Measurements from ENCODE around the gene MMP21.

The MMP21 gene

GRCh38 chr10:125812128-125812750 is 36.6 kb upstream of the MMP21 start:
- no peaks in the 10 kb centered on the region for H3K4me1 ChIP-seq (ENCODE audit: low read length)
- no peak overlapping the region for H3K4me3 ChIP-seq (ENCODE audit: low read length)
- H4K20me1 ChIP-seq (ENCODE audit: insufficient read depth, low read length): no peaks in the 10 kb centered on the region
- no peak overlapping the region for H3K9ac ChIP-seq (ENCODE audit: low read length)
- H3K9me3 ChIP-seq (ENCODE audit: insufficient read depth, low read length): no peaks in the 10 kb centered on the region
- H3K27me3 ChIP-seq (ENCODE audit: low read depth, low read length): no peaks in the 10 kb centered on the region
- H2AFZ ChIP-seq (ENCODE audit: low read depth, low read length): no peak overlapping the region
- H3K4me2 ChIP-seq (ENCODE audit: low read length): no peak overlapping the region
- H3K79me2 ChIP-seq (ENCODE audit: low read length): no peaks in the 10 kb centered on the region
- TF ChIP-seq CTCF (IDR thresholded peaks at IDR 0.05; ENCODE audit: low read depth, low read length) (no peak), EZH2phosphoT487 (IDR thresholded peaks at IDR 0.05; ENCODE audit: low read depth) (no peak)
- no peak overlapping the region for H3K27ac ChIP-seq (ENCODE audit: low read length)
- peaks cover 8% of the 10 kb centered on the region for H3K36me3 ChIP-seq (replicated peaks; ENCODE audit: low read depth, low read length)

- Histone ChIP-seq H3K4me3 (ENCODE audit: low read length) (no peak overlapping the region), H3K36me3 (replicated peaks; ENCODE audit: low read depth, low read length) (peaks cover 9% of the 10 kb centered on the region), H3K4me1 (ENCODE audit: low read length) (no peaks in the 10 kb centered on the region), H3K27ac (ENCODE audit: low read length) (no peak overlapping the region), H3K27me3 (ENCODE audit: low read depth, low read length) (no peaks in the 10 kb centered on the region), H3K9me3 (ENCODE audit: insufficient read depth, low read length) (no peaks in the 10 kb centered on the region), H3K9ac (ENCODE audit: low read length) (no peak overlapping the region), H2AFZ (ENCODE audit: low read depth, low read length) (no peak overlapping the region), H4K20me1 (ENCODE audit: insufficient read depth, low read length) (no peaks in the 10 kb centered on the region), H3K79me2 (ENCODE audit: low read length) (no peaks in the 10 kb centered on the region), H3K4me2 (ENCODE audit: low read length) (no peak overlapping the region)
- TF ChIP-seq EZH2phosphoT487 (IDR thresholded peaks at IDR 0.05; ENCODE audit: low read depth) (no peak), CTCF (IDR thresholded peaks at IDR 0.05; ENCODE audit: low read depth, low read length) (no peak)
Observed at GRCh38 chr10:125811251-125811650, 35.6 kb upstream of the MMP21 start.

- no peak overlapping the region for H3K9ac ChIP-seq (ENCODE audit: low read length)
- H2AFZ ChIP-seq (ENCODE audit: low read depth, low read length): no peak overlapping the region
- H3K4me2 ChIP-seq (ENCODE audit: low read length): no peak overlapping the region
- no peaks in the 10 kb centered on the region for H4K20me1 ChIP-seq (ENCODE audit: insufficient read depth, low read length)
- no peak for TF ChIP-seq CTCF (IDR thresholded peaks at IDR 0.05; ENCODE audit: low read depth, low read length)
- no peak for TF ChIP-seq EZH2phosphoT487 (IDR thresholded peaks at IDR 0.05; ENCODE audit: low read depth)
- no peaks in the 10 kb centered on the region for H3K27me3 ChIP-seq (ENCODE audit: low read depth, low read length)
- H3K36me3 ChIP-seq (replicated peaks; ENCODE audit: low read depth, low read length): peaks cover 9% of the 10 kb centered on the region
- H3K4me1 ChIP-seq (ENCODE audit: low read length): no peaks in the 10 kb centered on the region
- no peaks in the 10 kb centered on the region for H3K9me3 ChIP-seq (ENCODE audit: insufficient read depth, low read length)
- H3K27ac ChIP-seq (ENCODE audit: low read length): no peak overlapping the region
- no peak overlapping the region for H3K4me3 ChIP-seq (ENCODE audit: low read length)
- no peaks in the 10 kb centered on the region for H3K79me2 ChIP-seq (ENCODE audit: low read length)
Observed at GRCh38 chr10:125808047-125808446, 32.4 kb upstream of the MMP21 start.

GRCh38 chr10:125802739-125803138 is 27.1 kb upstream of the MMP21 start:
- H3K36me3 ChIP-seq (replicated peaks; ENCODE audit: low read depth, low read length): peaks cover 5% of the 10 kb centered on the region
- no peak for TF ChIP-seq EZH2phosphoT487 (IDR thresholded peaks at IDR 0.05; ENCODE audit: low read depth)
- no peak for TF ChIP-seq CTCF (IDR thresholded peaks at IDR 0.05; ENCODE audit: low read depth, low read length)

More at GRCh38 chr10:125802739-125803138, 27.1 kb upstream of the MMP21 start:
- no peak overlapping the region for H2AFZ ChIP-seq (ENCODE audit: low read depth, low read length)
- no peak overlapping the region for H3K27ac ChIP-seq (ENCODE audit: low read length)
- no peak overlapping the region for H3K4me2 ChIP-seq (ENCODE audit: low read length)
- no peaks in the 10 kb centered on the region for H3K27me3 ChIP-seq (ENCODE audit: low read depth, low read length)
- no peaks in the 10 kb centered on the region for H3K79me2 ChIP-seq (ENCODE audit: low read length)
- no peaks in the 10 kb centered on the region for H3K9me3 ChIP-seq (ENCODE audit: insufficient read depth, low read length)
- H3K9ac ChIP-seq (ENCODE audit: low read length): no peak overlapping the region
- H3K4me1 ChIP-seq (ENCODE audit: low read length): no peaks in the 10 kb centered on the region
- no peak overlapping the region for H3K4me3 ChIP-seq (ENCODE audit: low read length)
- no peaks in the 10 kb centered on the region for H4K20me1 ChIP-seq (ENCODE audit: insufficient read depth, low read length)

Data from OCI-LY3 (cell line).